ENCODE results near the gene LIG3. TPM values are rescaled to one million over a fixed set of nuclear protein-coding genes. Genes with fewer than 3 reads are reported as not detected.

Gene LIG3
- total RNA-seq, 1 experiment from 2014 or later: 25.5 TPM

- H3K9me2 ChIP-seq (ENCODE audit: insufficient read depth): no peaks in the 10 kb centered on the region
- no peak overlapping the region for H3K4me3 ChIP-seq
- peaks cover 11% of the 10 kb centered on the region for H3K4me1 ChIP-seq (replicated peaks; ENCODE audit: insufficient read depth)
- no peaks in the 10 kb centered on the region for H3K36me3 ChIP-seq (ENCODE audit: low read depth)
- POLR2A ChIA-PET (ENCODE audit: unreplicated experiment): no interaction called here
- DNase-seq: no peak
- no peak overlapping the region for H3K4me2 ChIP-seq
- CTCF ChIA-PET: no interaction called here
- no peaks in the 10 kb centered on the region for H3K27me3 ChIP-seq (ENCODE audit: insufficient read depth, low read depth)
- H3K9me3 ChIP-seq (ENCODE audit: insufficient read depth, low read depth): no peaks in the 10 kb centered on the region
- intact Hi-C loops (cut with micrococcal nuclease; ENCODE audit: unreplicated experiment): no loop called here
- no peak overlapping the region for H3K27ac ChIP-seq
- no peaks in the 10 kb centered on the region for H3K79me2 ChIP-seq (ENCODE audit: low read depth)
- H3F3A ChIP-seq (ENCODE audit: insufficient read depth, low read depth): peaks cover 13% of the 10 kb centered on the region; the same call in 1 of the 2 replicates
- BruUV-seq (replicated peaks): no TSS peak
- no peak overlapping the region for H2AFZ ChIP-seq
- H4K20me1 ChIP-seq (ENCODE audit: insufficient read depth): no peaks in the 10 kb centered on the region
- no peak for TF ChIP-seq EZH2 (IDR thresholded peaks at IDR 0.05; ENCODE audit: low read depth)
- no peak for TF ChIP-seq CTCF (conservative IDR thresholded peaks at IDR 0.05)
Measured at GRCh38 chr17:35052241-35052610, 71.9 kb downstream of the LIG3 start.

DNA sequence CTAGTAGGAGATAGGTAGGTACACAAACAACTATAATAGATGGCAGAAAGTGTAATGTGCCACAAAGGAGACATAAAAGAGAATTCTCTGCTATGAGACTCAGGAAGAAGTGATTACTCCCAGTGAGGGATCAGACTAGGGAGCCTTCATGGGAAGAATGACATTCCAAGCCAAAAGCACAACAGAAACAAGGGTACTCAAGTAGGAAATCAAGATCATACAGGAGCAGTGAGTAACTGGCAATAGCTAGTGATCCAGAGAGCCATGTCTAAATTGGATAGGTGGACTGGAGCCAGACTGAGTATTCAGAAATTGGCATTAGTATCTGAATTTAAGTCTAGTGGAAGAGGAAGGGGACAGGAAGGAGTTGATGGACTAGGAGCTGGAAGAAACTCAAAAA, 72.5 kb downstream of the LIG3 start:
- no peak overlapping the region for H3K4me2 ChIP-seq
- H3F3A ChIP-seq (ENCODE audit: insufficient read depth, low read depth): peaks cover 15% of the 10 kb centered on the region; the same call in 1 of the 2 replicates
- no TSS peak for BruUV-seq (replicated peaks)
- H3K36me3 ChIP-seq (ENCODE audit: low read depth): no peaks in the 10 kb centered on the region
- TF ChIP-seq EZH2 (IDR thresholded peaks at IDR 0.05; ENCODE audit: low read depth) (no peak), CTCF (conservative IDR thresholded peaks at IDR 0.05) (no peak)
- peaks cover 13% of the 10 kb centered on the region for H3K4me1 ChIP-seq (replicated peaks; ENCODE audit: insufficient read depth)
- H3K27me3 ChIP-seq (ENCODE audit: insufficient read depth, low read depth): no peaks in the 10 kb centered on the region
- H4K20me1 ChIP-seq (ENCODE audit: insufficient read depth): no peaks in the 10 kb centered on the region
- DNase-seq: no peak
- no peaks in the 10 kb centered on the region for H3K9me3 ChIP-seq (ENCODE audit: insufficient read depth, low read depth)
- H3K27ac ChIP-seq: no peak overlapping the region
- H3K4me3 ChIP-seq: no peak overlapping the region
- no peaks in the 10 kb centered on the region for H3K79me2 ChIP-seq (ENCODE audit: low read depth)
- intact Hi-C loops (cut with micrococcal nuclease; ENCODE audit: unreplicated experiment): no loop called here
- POLR2A ChIA-PET (ENCODE audit: unreplicated experiment): no interaction called here
- H3K9me2 ChIP-seq (ENCODE audit: insufficient read depth): no peaks in the 10 kb centered on the region
- H2AFZ ChIP-seq: no peak overlapping the region
- CTCF ChIA-PET: no interaction called here

DNA sequence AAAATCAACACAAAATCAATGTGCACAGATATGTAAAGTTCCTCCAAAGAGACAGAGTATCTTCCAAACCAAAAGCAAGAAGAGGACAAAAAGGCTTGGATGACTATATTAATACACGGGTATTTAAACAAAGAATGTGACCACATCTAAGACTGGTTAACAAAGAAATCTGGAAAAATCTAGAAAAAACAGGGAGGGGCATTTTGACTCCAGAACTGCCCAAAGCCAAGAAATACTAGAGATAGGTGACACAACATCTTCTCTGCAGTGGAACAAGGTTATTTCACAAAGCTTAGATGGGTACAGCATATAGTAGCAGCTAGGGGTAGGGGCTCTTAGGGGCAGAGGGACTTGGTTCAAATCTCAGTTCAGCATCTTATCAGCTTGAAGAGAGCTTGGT, 72.9 kb downstream of the LIG3 start:
- Histone ChIP-seq H3K4me3 (no peak overlapping the region), H2AFZ (no peak overlapping the region), H3F3A (ENCODE audit: insufficient read depth, low read depth) (peaks cover 16% of the 10 kb centered on the region; the same call in 1 of the 2 replicates), H3K9me2 (ENCODE audit: insufficient read depth) (no peaks in the 10 kb centered on the region), H3K27me3 (ENCODE audit: insufficient read depth, low read depth) (no peaks in the 10 kb centered on the region), H3K4me2 (no peak overlapping the region), H4K20me1 (ENCODE audit: insufficient read depth) (no peaks in the 10 kb centered on the region), H3K9me3 (ENCODE audit: insufficient read depth, low read depth) (no peaks in the 10 kb centered on the region), H3K36me3 (ENCODE audit: low read depth) (no peaks in the 10 kb centered on the region), H3K79me2 (ENCODE audit: low read depth) (no peaks in the 10 kb centered on the region), H3K27ac (no peak overlapping the region), H3K4me1 (replicated peaks; ENCODE audit: insufficient read depth) (peaks cover 17% of the 10 kb centered on the region)
- TF ChIP-seq EZH2 (IDR thresholded peaks at IDR 0.05; ENCODE audit: low read depth) (no peak), CTCF (conservative IDR thresholded peaks at IDR 0.05) (no peak)
- ChIA-PET CTCF (no interaction called here), POLR2A (ENCODE audit: unreplicated experiment) (no interaction called here)
- intact Hi-C loops (cut with micrococcal nuclease; ENCODE audit: unreplicated experiment): no loop called here
- no peak for DNase-seq
- no TSS peak for BruUV-seq (replicated peaks)
